RPMI7951 (cell line): Measurements from ENCODE around the gene RSBN1L. TPM values are rescaled to one million over a fixed set of nuclear protein-coding genes. Genes with fewer than 3 reads are reported as not detected.
"Not testable (repeated sequence)": the region's sequence is repeated elsewhere in the genome, so short reads cannot be mapped to it uniquely, and the experiment has no call there.

Experiments used
- DNase-seq: peaks from one replicate; pipeline ENCODE4 v3.0.0-alpha.2; 2012; ENCODE audit warnings: low read depth
- total RNA-seq: library from RNA; depleted of rRNA; stranded (reverse); fragments of >200 nt; shearing (Covaris generic); gene quantifications from 2 replicates; pipeline ENCODE4 v1.2.3, GENCODE V29; 2014

RSBN1L gene
- total RNA-seq, 1 experiment from 2014 or later = 19.8 TPM

- DNase-seq = no peak
Observed at GRCh38 chr7:77766801-77767605, 70.7 kb downstream of the RSBN1L start.

GRCh38 chr7:77770316-77770715, 74.1 kb downstream of the RSBN1L start:
- DNase-seq = no peak

- DNase-seq = no peak
Observed at GRCh38 chr7:77771901-77772300, 75.6 kb downstream of the RSBN1L start.

DNA sequence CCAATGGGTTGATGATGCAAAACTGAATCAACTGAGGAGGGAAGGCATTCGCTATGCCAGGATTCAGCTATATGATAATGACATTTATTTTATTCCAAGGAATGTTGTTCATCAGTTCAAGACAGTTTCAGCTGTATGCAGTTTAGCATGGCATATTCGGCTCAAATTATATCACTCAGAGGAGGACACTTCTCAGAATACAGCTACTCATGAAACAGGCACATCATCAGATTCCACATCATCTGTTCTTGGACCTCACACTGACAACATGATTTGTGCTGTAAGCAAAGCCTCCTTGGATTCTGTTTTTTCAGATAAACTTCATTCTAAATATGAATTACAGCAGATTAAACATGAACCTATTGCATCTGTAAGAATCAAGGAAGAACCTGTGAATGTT, 82.3 kb downstream of the RSBN1L start:
- no peak for DNase-seq

- DNase-seq = no peak
Observed at GRCh38 chr7:77782383-77782782, 86.1 kb downstream of the RSBN1L start.

- DNase-seq = no peak
Observed at GRCh38 chr7:77783111-77783510, 86.9 kb downstream of the RSBN1L start.

- DNase-seq = no peak
Observed at GRCh38 chr7:77783545-77783944, 87.3 kb downstream of the RSBN1L start.

DNA sequence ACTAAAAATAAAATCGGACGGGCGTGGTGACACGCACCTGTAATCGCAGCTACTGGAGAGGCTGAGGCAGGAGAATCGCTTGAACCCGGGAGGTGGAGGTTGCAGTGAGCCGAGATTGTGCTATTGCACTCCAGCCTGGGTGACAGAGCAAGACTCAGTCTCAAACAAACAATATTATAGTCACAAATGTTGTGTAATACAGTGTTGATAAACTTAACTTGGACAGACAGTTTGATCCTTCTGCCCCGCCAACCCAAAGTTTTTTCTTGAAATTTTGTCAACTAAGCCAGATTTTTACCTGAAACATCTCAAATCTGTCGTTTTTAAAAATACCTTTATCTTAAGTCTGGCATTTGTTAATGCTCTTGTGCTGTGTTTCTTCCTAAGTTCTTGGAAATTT, 88.2 kb downstream of the RSBN1L start:
- DNase-seq = not testable (repeated sequence)

GRCh38 chr7:77786018-77786417, 89.8 kb downstream of the RSBN1L start:
- DNase-seq = no peak

DNA sequence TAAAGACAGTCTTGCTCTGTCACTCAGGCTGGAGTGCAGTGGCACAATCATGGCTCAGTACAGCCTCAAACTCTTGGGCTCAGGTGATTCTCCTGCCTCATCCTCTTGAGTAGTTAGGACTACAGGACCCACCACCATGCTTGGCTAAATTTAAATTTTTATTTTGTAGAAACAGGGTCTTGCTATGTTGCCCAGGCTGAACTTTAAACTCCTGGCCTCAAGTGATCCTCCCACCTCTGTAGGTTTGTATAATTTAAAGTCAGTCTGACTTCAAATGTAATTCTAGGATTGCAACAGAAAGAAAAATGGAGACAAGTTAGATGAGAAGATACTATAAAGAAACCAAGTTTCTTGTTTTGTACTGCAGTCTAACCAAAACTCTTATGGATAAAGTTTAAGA, 90.5 kb downstream of the RSBN1L start:
- no peak for DNase-seq

GRCh38 chr7:77788327-77788902, 92.2 kb downstream of the RSBN1L start:
- no peak for DNase-seq

DNA sequence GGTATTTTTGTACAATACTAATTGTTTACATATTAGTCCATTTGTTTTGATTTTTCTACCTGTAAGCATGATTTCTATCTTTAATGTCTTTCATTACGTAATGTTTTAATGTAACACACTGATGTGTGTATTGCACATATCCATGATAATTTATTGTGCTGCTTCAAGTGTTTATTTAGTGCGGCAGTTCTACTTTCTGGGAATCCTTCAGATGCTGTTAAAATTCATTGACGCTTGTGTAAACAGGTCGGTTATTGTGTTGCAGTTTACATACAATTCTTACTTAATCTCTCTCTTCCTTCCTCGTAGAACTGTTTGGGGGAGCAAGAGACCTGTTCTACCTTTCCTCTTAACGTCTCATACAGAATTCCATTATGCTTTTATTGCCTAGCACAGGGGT, 95.1 kb downstream of the RSBN1L start:
- no peak for DNase-seq

- no peak for DNase-seq
Observed at GRCh38 chr7:77791956-77792355, 95.7 kb downstream of the RSBN1L start.

DNA sequence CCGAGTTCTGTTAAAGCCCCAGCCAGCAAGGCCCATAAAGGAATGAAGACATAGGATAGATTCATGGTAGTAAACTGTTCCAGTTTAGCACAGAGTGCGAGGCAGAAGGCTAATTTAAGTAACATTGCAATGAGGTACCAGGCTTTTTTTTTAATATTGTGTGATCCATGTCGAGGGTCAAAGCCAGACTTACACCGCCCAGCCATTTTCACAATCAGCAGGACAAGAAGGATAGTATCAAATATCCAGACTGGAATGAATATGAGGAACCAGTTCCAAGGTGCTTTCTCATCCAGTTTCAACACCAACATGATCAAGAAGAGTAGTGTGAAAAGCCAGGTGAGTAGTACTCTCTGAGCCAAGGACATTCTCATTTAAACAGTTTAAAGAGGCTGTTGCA, 97.7 kb downstream of the RSBN1L start:
- no peak for DNase-seq

GRCh38 chr7:77796109-77796508, 99.8 kb downstream of the RSBN1L start:
- no peak for DNase-seq

- DNase-seq = no peak
Observed at GRCh38 chr7:77796960-77797359, 100.7 kb downstream of the RSBN1L start.

DNA sequence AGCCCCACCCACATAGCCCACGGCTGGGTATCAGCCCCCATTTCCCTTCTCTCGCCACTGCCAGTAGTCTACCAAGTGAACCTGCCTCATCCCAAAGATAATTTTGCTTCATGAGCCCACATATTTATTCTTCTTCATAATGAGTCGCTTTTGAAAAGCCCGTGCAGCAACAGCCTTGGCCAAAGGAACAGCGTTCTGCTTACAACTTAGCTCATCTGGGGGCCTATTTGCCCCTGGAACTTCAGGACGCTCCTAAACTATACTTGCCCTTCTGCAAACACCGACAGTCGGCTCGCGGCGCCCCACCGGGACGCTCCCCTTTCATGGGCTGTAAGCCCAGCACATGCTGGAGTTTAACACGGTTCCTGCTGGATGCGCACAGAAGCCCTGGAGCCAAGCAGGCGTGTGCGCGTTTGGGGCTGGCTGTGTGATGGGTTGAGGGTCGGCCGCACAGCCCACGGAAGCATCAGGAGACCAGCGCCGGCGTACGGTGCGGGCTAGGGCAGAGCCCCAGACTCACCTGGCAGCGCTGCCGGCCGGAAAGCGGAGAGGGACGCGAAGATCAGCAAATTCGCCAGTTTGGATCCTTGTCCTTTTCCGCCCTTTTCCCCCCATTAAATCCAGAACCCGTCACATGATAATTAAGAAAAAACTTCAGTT, 101.6 kb downstream of the RSBN1L start:
- no peak for DNase-seq

DNA sequence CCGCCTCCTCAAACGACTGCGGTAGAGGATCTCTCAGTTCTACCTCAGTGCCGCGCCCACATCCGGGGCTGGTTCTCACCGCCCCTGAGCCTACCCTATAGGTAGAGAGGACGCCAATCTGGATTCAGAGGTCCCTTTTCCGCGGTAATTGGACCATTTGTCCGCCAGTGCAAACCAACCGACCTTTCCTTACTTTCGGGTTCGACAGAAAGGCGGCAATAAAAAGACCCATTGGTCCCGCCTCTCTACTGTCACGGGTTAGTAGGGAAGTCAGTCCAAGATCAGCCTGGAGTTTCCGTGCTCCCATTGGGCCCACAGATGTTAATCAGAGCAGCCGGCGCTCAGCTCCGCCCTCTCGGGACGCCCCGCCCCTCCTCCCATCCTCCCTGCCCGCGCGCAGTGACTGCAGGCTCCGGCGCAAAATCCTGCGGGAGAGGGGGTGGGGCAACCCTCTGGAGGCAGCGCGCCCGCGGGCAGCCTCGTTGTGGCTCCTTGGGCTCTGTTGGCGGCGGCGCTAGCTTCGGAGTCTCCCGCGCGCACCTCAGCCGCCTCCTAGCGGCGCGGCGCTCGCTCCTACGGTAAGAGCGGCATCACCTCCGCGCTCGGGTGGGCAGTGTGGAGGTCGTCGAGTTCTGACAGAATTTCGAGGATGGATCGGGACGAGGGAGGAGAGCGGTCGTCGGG, 102.3 kb downstream of the RSBN1L start, which contains the start of the genes PHTF2 and TMEM60:
Gene PHTF2 (plus strand): TSS at position 380 of the 684 bp plus-strand sequence.
Gene TMEM60 (minus strand): TSS at position 41 of the 684 bp plus-strand sequence. CDS start 4,061 bp downstream, outside the sequence.
- DNase-seq = peak; percentile 100

GRCh38 chr7:77799078-77799964, 103.1 kb downstream of the RSBN1L start:
- peak; percentile 39 for DNase-seq

GRCh38 chr7:77800158-77800557, 103.9 kb downstream of the RSBN1L start:
- peak; percentile 38 for DNase-seq

DNA sequence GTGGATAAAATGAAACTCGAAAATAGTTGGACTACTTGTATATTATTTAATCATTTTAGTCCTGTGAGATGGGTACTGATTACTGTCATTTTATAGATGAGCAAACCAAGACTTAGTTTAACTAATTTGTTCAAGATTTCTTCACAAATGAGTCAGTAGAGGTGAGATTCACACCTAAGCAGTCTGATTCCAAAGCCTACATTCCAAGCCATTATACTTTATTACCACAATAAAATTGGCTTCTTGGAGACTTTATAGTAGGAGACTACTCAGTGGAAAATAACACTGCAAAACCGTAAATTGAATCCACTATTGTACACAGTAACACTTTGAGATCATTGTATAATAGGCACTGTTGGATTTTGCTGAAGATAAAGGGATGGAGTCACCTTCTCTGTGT, 104.5 kb downstream of the RSBN1L start:
- no peak for DNase-seq
